ENCODE measurements around the gene PARP15. TPM values are rescaled to one million over a fixed set of nuclear protein-coding genes. Genes with fewer than 3 reads are reported as not detected.
A peak's percentile ranks its signal among the peaks of the same experiment; 100 is the strongest.

Gene PARP15
- total RNA-seq, 5 donors from 2014 or later (not counting 1 experiment from before 2014, with no cell fraction given) = 37.3 to 74.9 (median 72.5) TPM

DNA sequence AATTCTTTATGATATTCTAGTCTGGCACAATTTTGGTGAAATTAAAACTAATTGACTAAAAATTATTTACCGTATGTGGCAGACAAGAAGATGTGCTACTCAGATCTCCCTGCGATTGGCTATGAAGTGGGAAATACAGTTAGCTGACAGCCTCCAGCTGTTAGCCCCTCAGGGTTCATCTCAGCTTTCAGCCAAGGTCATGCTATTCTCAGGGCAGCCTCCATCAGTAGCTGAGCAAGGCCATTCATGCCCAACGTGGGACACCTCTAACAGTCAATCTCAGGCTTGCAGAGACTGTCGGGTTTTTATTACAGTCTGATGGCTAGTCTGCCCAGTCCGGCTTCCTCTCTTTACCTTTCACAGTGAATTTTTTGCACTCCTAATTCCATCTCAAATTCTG, 20.1 kb upstream of the PARP15 start:
- POLR2A ChIA-PET = interaction anchor here in 1 of 2 donors (0.6 kb wide), 1 partner anchor 138 kb away, joined by 3 read pairs; no protein-coding TSS in a partner anchor
- H3K36me3 Mint-ChIP-seq = peaks cover 63% of the 10 kb centered on the region
- Histone ChIP-seq H3K4me3 (ENCODE audit: control insufficient read depth in 1 of 2, extremely low read depth in 1 of 2, low read length in 1 of 2) (no peak overlapping the region), H3K4me1 (ENCODE audit: control insufficient read depth in 1 of 2, extremely low read depth in 1 of 2, insufficient read depth in 2 of 2, low read length in 2 of 2) (peaks cover 0 to 15% of the 10 kb centered on the region in 2 experiments), H3K9me3 (no peaks in the 10 kb centered on the region), H3K27ac (ENCODE audit: low read length) (no peak overlapping the region), H3K36me3 (ENCODE audit: control insufficient read depth in 2 of 2, extremely low read depth in 1 of 2, insufficient read depth in 1 of 2, low read length in 1 of 2) (peaks cover 11 to 69% of the 10 kb centered on the region in 2 donors), H3K27me3 (replicated peaks in 1 of 2; ENCODE audit: control insufficient read depth in 2 of 2, extremely low read depth in 1 of 2, insufficient read depth in 2 of 2, low read length in 1 of 2) (no peaks in the 10 kb centered on the region)
- no peak overlapping the region for H3K27ac Mint-ChIP-seq
- H3K27me3 Mint-ChIP-seq = no peaks in the 10 kb centered on the region
- peaks cover 44 to 48% (median 45%) of the 10 kb centered on the region in 3 donors for H3K4me1 Mint-ChIP-seq
- H3K4me3 Mint-ChIP-seq = no peak overlapping the region
- no peaks in the 10 kb centered on the region for H3K9me3 Mint-ChIP-seq
- CTCF ChIA-PET = interaction anchor here (0.8 to 1.3 kb wide), 2 partner anchors 122 kb away, joined by 3 to 6 read pairs; no protein-coding TSS in a partner anchor
- 88% methylated on average over 4 of the region's 5 CpGs for WGBS (ENCODE audit: insufficient coverage)
- DNase-seq = no peak
- no peak for ATAC-seq (replicated peaks in 1 of 4)

DNA sequence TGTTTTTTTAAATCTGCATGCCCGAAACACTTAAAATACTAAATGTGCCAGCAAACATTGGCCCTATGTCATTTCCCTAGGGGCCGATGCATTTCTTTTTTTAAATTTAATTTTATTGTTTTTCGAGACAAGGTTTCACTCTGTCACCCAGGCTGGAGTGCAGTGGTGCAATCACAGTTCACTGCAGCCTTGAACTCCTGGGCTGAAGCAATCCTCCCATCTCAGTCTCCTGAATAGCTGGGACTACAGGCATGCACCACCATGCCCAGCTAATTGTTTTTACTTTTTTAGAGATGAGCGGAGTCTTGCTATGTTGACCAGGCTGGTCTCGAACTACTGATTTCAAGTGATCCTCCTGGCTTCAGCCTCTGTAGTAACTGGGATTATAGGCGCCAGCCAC, 18.8 kb upstream of the PARP15 start:
- Mint-ChIP-seq H3K4me1 (peaks cover 49 to 51% (median 50%) of the 10 kb centered on the region in 3 donors), H3K36me3 (peaks cover 51% of the 10 kb centered on the region), H3K27ac (no peak overlapping the region), H3K4me3 (no peak overlapping the region), H3K27me3 (no peaks in the 10 kb centered on the region), H3K9me3 (no peaks in the 10 kb centered on the region)
- ChIA-PET CTCF (interaction anchor here (0.6 to 8.0 kb wide), 8 partner anchors 16 to 266 kb away, joined by 3 to 112 read pairs (median 6); partner anchors contain the start of gene PARP14 (in 1 of the 2)), POLR2A (no interaction called here)
- H3K4me3 ChIP-seq (ENCODE audit: control insufficient read depth in 1 of 2, extremely low read depth in 1 of 2, low read length in 1 of 2) = no peak overlapping the region
- no peak for ATAC-seq (replicated peaks in 1 of 4)
- no peaks in the 10 kb centered on the region for H3K27me3 ChIP-seq (replicated peaks in 1 of 2; ENCODE audit: control insufficient read depth in 2 of 2, extremely low read depth in 1 of 2, insufficient read depth in 2 of 2, low read length in 1 of 2)
- peaks cover 11 to 60% of the 10 kb centered on the region in 2 donors for H3K36me3 ChIP-seq (ENCODE audit: control insufficient read depth in 2 of 2, extremely low read depth in 1 of 2, insufficient read depth in 1 of 2, low read length in 1 of 2)
- H3K9me3 ChIP-seq = no peaks in the 10 kb centered on the region
- DNase-seq = no peak
- H3K4me1 ChIP-seq (ENCODE audit: control insufficient read depth in 1 of 2, extremely low read depth in 1 of 2, insufficient read depth in 2 of 2, low read length in 2 of 2) = peaks cover 8 to 22% of the 10 kb centered on the region in 2 experiments
- no peak overlapping the region for H3K27ac ChIP-seq (ENCODE audit: low read length)
- WGBS (ENCODE audit: insufficient coverage) = 95% methylated on average over 4 of the region's 6 CpGs

DNA sequence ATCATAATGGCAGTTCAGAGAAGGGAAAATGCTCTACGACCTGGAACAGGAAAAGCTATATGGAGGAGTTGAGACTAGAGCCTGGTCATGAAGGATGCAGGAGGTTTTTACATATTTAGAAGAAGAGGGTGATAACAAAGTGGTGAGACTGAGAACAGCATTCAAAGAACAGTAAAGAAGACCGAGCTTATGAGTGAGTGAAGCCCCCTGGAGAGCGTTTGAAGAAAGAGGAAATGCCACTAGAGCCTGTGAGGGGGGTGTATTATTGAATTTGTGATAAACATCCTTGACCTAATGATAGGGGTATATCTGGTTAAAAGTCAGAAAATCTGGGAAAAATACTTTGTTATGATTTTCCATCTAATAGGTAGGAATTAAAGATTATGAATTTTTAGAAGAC, 17.5 kb upstream of the PARP15 start:
- Histone ChIP-seq H3K4me3 (ENCODE audit: control insufficient read depth in 1 of 2, extremely low read depth in 1 of 2, low read length in 1 of 2) (no peak overlapping the region), H3K27me3 (replicated peaks in 1 of 2; ENCODE audit: control insufficient read depth in 2 of 2, extremely low read depth in 1 of 2, insufficient read depth in 2 of 2, low read length in 1 of 2) (no peaks in the 10 kb centered on the region), H3K27ac (ENCODE audit: low read length) (no peak overlapping the region), H3K4me1 (ENCODE audit: control insufficient read depth in 1 of 2, extremely low read depth in 1 of 2, insufficient read depth in 2 of 2, low read length in 2 of 2) (peaks cover 10 to 24% of the 10 kb centered on the region in 2 experiments), H3K9me3 (no peaks in the 10 kb centered on the region), H3K36me3 (ENCODE audit: control insufficient read depth in 2 of 2, extremely low read depth in 1 of 2, insufficient read depth in 1 of 2, low read length in 1 of 2) (peaks cover 7 to 51% of the 10 kb centered on the region in 2 donors)
- Mint-ChIP-seq H3K27ac (no peak overlapping the region), H3K4me1 (peaks cover 49 to 51% (median 49%) of the 10 kb centered on the region in 3 donors), H3K9me3 (no peaks in the 10 kb centered on the region), H3K27me3 (no peaks in the 10 kb centered on the region), H3K4me3 (no peak overlapping the region), H3K36me3 (peaks cover 43% of the 10 kb centered on the region)
- ATAC-seq (replicated peaks in 1 of 4) = no peak
- DNase-seq = no peak
- ChIA-PET POLR2A (interaction anchor here in 1 of 2 donors (1.1 kb wide), 1 partner anchor 119 kb away, joined by 4 read pairs; no protein-coding TSS in a partner anchor), CTCF (interaction anchor here (0.6 to 8.0 kb wide), 5 partner anchors 116 to 167 kb away, joined by 3 to 112 read pairs (median 6); partner anchors contain the start of gene PARP14 (in 1 of the 2))
- 100% methylated on average over 2 of the region's 3 CpGs for whole genome bisulfite sequencing (ENCODE audit: insufficient coverage)

DNA sequence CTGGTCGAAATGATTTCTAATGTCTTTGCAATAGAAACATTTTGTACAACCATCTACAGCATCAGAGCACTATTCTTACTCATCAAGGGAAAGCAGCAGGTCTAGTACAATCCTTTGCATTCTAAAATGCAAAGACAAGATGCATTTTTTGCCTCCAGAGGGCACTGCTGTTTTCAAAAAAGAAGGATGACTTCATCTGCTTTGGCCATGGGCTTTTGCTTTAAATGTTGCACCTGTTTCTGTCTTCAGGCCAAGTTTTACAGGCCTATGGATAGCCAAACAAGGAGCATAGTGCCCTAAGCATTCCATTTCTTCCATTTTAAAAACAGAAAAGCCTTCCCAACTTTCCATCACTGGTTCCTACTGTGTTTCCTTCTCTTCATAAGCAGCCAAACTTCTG, 16.8 kb upstream of the PARP15 start:
- Histone ChIP-seq H3K27ac (ENCODE audit: low read length) (no peak overlapping the region), H3K9me3 (no peaks in the 10 kb centered on the region), H3K36me3 (ENCODE audit: control insufficient read depth in 2 of 2, extremely low read depth in 1 of 2, insufficient read depth in 1 of 2, low read length in 1 of 2) (peaks cover 4 to 43% of the 10 kb centered on the region in 2 donors), H3K27me3 (replicated peaks in 1 of 2; ENCODE audit: control insufficient read depth in 2 of 2, extremely low read depth in 1 of 2, insufficient read depth in 2 of 2, low read length in 1 of 2) (no peaks in the 10 kb centered on the region), H3K4me3 (ENCODE audit: control insufficient read depth in 1 of 2, extremely low read depth in 1 of 2, low read length in 1 of 2) (no peak overlapping the region), H3K4me1 (ENCODE audit: control insufficient read depth in 1 of 2, extremely low read depth in 1 of 2, insufficient read depth in 2 of 2, low read length in 2 of 2) (peaks cover 11 to 30% of the 10 kb centered on the region in 2 experiments)
- Mint-ChIP-seq H3K9me3 (no peaks in the 10 kb centered on the region), H3K27ac (peak overlapping the region; percentile 56 to 85), H3K27me3 (no peaks in the 10 kb centered on the region), H3K36me3 (peaks cover 36% of the 10 kb centered on the region), H3K4me1 (peaks cover 47 to 56% (median 50%) of the 10 kb centered on the region in 3 donors), H3K4me3 (peak overlapping the region in 2 of 3 donors; percentile 2 to 35)
- ChIA-PET CTCF (interaction anchor here (3.2 to 8.0 kb wide), 2 partner anchors 119 kb away, joined by 26 to 112 read pairs; partner anchors contain the start of gene PARP14 (in 1 of the 2)), POLR2A (no interaction called here)
- ATAC-seq (replicated peaks in 1 of 4) (peak; percentile 17 to 25 (median 21)), DNase-seq (peak in 32 of 35 experiments; percentile 14 to 79 (median 48))
- WGBS (ENCODE audit: insufficient coverage) = 40% methylated on average over 1 of the region's 1 CpG

DNA sequence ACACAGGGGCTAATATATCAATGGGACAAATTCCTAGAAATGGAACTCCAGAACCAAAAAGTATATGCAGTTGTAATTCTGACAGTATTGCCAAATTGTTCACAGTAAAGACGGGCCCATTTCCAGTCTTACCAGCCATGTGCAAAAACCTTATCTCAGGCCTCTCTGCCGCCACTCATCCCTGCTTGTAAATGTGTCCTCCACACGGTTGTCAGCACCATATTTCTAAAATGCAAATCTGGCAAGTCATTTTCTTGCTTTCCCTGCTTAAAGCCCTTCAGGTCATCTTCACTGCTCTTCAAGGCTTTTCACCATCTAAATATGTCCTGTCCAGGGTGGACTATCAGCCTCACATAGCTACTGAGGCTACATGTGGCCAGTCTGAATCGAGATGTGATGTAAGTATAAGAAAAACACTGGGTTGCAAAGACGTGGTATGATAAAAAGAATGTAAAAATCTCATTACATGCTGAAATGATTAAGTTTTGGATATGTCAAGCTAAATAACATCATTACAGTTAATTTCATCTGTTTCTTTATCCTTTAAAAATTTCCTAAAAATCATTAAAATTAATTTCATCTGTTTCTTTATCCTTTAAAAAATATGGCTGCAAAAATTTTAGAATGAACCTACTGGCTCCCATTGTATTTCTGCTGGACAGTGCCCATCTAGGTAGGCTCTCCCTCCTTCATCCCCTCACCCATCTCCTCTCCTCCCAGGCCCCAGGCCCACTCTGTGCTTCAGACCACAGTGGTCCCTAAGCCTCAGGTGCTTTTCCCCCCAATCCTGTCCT, 14.3 kb upstream of the PARP15 start:
- peaks cover 34% of the 10 kb centered on the region for H3K36me3 Mint-ChIP-seq
- DNase-seq (no peak), ATAC-seq (replicated peaks in 1 of 4) (no peak)
- peaks cover 69 to 78% (median 70%) of the 10 kb centered on the region in 3 donors for H3K4me1 Mint-ChIP-seq
- Histone ChIP-seq H3K4me3 (ENCODE audit: control insufficient read depth in 1 of 2, extremely low read depth in 1 of 2, low read length in 1 of 2) (peak overlapping the region; percentile 76 to 82), H3K9me3 (no peaks in the 10 kb centered on the region), H3K27ac (ENCODE audit: low read length) (peak overlapping the region; percentile 88), H3K4me1 (ENCODE audit: control insufficient read depth in 1 of 2, extremely low read depth in 1 of 2, insufficient read depth in 2 of 2, low read length in 2 of 2) (peaks cover 11 to 48% of the 10 kb centered on the region in 2 experiments), H3K27me3 (replicated peaks in 1 of 2; ENCODE audit: control insufficient read depth in 2 of 2, extremely low read depth in 1 of 2, insufficient read depth in 2 of 2, low read length in 1 of 2) (no peaks in the 10 kb centered on the region), H3K36me3 (ENCODE audit: control insufficient read depth in 2 of 2, extremely low read depth in 1 of 2, insufficient read depth in 1 of 2, low read length in 1 of 2) (peaks cover 2 to 41% of the 10 kb centered on the region in 2 donors)
- WGBS (ENCODE audit: insufficient coverage) = 76% methylated on average over 3 of the region's 5 CpGs
- H3K9me3 Mint-ChIP-seq = no peaks in the 10 kb centered on the region
- CTCF ChIA-PET = interaction anchor here (3.2 to 8.0 kb wide), 2 partner anchors 116 to 117 kb away, joined by 26 to 112 read pairs; partner anchors contain the start of gene PARP14 (in 1 of the 2)
- H3K27me3 Mint-ChIP-seq = no peaks in the 10 kb centered on the region
- peak overlapping the region; percentile 92 to 98 (median 95) for H3K4me3 Mint-ChIP-seq
- POLR2A ChIA-PET = interaction anchor here in 1 of 2 donors (0.6 kb wide), 1 partner anchor 12 kb away, joined by 6 read pairs; no protein-coding TSS in a partner anchor
- peak overlapping the region; percentile 97 to 100 for H3K27ac Mint-ChIP-seq

DNA sequence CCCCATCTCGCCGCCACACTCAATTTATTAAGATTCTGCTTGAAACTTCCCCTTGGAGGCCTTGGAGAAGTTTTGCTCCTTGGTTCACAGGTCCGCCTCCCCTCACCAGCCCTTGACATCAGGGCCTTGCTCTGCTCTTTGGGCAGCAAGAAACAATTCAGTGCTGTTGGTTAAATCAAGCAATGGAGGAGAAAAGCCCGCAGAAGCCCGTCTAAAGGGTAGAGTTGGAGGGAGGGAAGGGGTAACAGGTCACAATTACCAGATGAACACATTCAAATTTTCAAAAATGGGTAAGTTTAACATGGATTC, 13.8 kb upstream of the PARP15 start:
- peaks cover 14 to 48% of the 10 kb centered on the region in 2 experiments for H3K4me1 ChIP-seq (ENCODE audit: control insufficient read depth in 1 of 2, extremely low read depth in 1 of 2, insufficient read depth in 2 of 2, low read length in 2 of 2)
- POLR2A ChIA-PET = interaction anchor here (0.6 kb wide), 2 partner anchors 58 to 701 kb away, joined by 5 to 8 read pairs; no protein-coding TSS in a partner anchor
- peak overlapping the region; percentile 97 to 100 for H3K27ac Mint-ChIP-seq

More for the DNA sequence above, 13.8 kb upstream of the PARP15 start:
- Histone ChIP-seq H3K36me3 (ENCODE audit: control insufficient read depth in 2 of 2, extremely low read depth in 1 of 2, insufficient read depth in 1 of 2, low read length in 1 of 2) (peaks cover 0 to 39% of the 10 kb centered on the region in 2 donors), H3K4me3 (ENCODE audit: control insufficient read depth in 1 of 2, extremely low read depth in 1 of 2, low read length in 1 of 2) (peak overlapping the region; percentile 76 to 82), H3K27me3 (replicated peaks in 1 of 2; ENCODE audit: control insufficient read depth in 2 of 2, extremely low read depth in 1 of 2, insufficient read depth in 2 of 2, low read length in 1 of 2) (no peaks in the 10 kb centered on the region), H3K27ac (ENCODE audit: low read length) (peak overlapping the region; percentile 88), H3K9me3 (no peaks in the 10 kb centered on the region)
- WGBS (ENCODE audit: insufficient coverage) = 31% methylated on average over 2 of the region's 5 CpGs
- Mint-ChIP-seq H3K27me3 (no peaks in the 10 kb centered on the region), H3K36me3 (peaks cover 36% of the 10 kb centered on the region), H3K4me1 (peaks cover 74 to 83% (median 75%) of the 10 kb centered on the region in 3 donors), H3K4me3 (peak overlapping the region; percentile 92 to 98 (median 95)), H3K9me3 (no peaks in the 10 kb centered on the region)
- ATAC-seq (replicated peaks in 1 of 4) = peak; percentile 5 to 12 (median 6)
- DNase-seq = peak in 8 of 35 experiments; percentile 3 to 27 (median 9)
- CTCF ChIA-PET = interaction anchor here (1.0 to 8.0 kb wide), 4 partner anchors 49 to 148 kb away, joined by 3 to 112 read pairs (median 14); partner anchors contain the start of genes KPNA1 (in 1 of the 2), PARP14 (in 1 of the 2) and WDR5B (in 1 of the 2)

Data from T-cell (primary cell).